ENCODE measurements around the gene FXYD7. TPM values are rescaled to one million over a fixed set of nuclear protein-coding genes. Genes with fewer than 3 reads are reported as not detected.

Gene FXYD7
- total and polyA plus RNA-seq, 2 experiments from 2014 or later = 0.22 to 0.27 TPM

DNA sequence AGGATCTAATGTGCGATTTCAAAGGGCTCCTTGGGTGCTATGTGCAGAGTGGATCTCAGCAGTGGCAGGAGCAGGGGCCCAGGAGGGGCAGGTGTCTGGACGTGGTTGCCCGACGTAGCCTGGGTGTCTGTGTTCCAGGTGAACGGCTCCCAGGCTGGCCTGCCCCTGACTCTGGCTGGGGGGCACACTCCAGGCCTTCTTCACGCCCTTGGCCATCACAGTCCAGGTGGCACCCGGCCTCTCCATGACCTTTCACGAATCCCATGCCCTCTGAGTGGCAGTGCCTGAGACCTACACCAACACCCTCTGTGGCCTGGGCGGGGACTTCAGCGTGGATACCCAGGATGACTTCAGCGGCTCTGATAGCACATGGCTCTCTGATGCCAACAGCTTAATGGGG lies 38.7 kb upstream of the FXYD7 start:
- Histone ChIP-seq H3K27ac (no peak overlapping the region), H3K79me2 (no peaks in the 10 kb centered on the region), H2AFZ (no peak overlapping the region), H3K4me2 (no peak overlapping the region), H4K20me1 (ENCODE audit: insufficient read depth, poor library complexity, severe bottlenecking) (no peaks in the 10 kb centered on the region), H3K27me3 (no peaks in the 10 kb centered on the region), H3K9me2 (replicated peaks; ENCODE audit: insufficient read depth) (no peaks in the 10 kb centered on the region), H3K36me3 (replicated peaks; ENCODE audit: insufficient read depth, low read depth) (no peaks in the 10 kb centered on the region), H3K4me3 (no peak overlapping the region), H3K9me3 (ENCODE audit: low read depth) (no peaks in the 10 kb centered on the region), H3K4me1 (ENCODE audit: insufficient read depth) (no peaks in the 10 kb centered on the region)
- 97% methylated on average over 11 of the region's 11 CpGs for WGBS (ENCODE audit: low lambda C conversion rate, missing lambda C conversion rate)
- DNase-seq (ENCODE audit: low spot score) = no peak
- TF ChIP-seq EZH2 (IDR thresholded peaks at IDR 0.05; ENCODE audit: borderline replicate concordance) (no peak), CTCF (IDR thresholded peaks at IDR 0.05; ENCODE audit: poor library complexity) (no peak), EZH2phosphoT487 (IDR thresholded peaks at IDR 0.05; ENCODE audit: low read depth, severe bottlenecking, unreplicated experiment) (no peak)

DNA sequence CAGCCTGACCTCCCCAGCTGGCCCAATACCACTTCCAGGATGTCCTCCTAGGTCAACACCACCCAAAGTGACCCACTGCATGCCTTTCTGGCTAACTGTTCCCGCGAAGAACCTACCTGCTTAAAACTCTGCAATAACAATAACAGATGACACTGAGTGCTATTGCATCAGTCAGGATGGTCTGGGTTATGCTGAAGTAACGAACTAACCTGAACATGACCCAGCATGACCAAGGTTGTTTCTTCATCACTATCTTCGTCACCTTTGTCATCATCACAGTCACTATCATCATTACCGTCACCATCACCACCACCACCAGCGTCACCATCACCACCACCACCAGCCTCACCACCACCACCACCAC lies 38.0 kb upstream of the FXYD7 start:
- Histone ChIP-seq H3K79me2 (no peaks in the 10 kb centered on the region), H3K9me2 (replicated peaks; ENCODE audit: insufficient read depth) (no peaks in the 10 kb centered on the region), H2AFZ (no peak overlapping the region), H3K4me1 (ENCODE audit: insufficient read depth) (no peaks in the 10 kb centered on the region), H3K4me3 (no peak overlapping the region), H4K20me1 (ENCODE audit: insufficient read depth, poor library complexity, severe bottlenecking) (no peaks in the 10 kb centered on the region), H3K36me3 (replicated peaks; ENCODE audit: insufficient read depth, low read depth) (no peaks in the 10 kb centered on the region), H3K4me2 (no peak overlapping the region), H3K27ac (no peak overlapping the region), H3K9me3 (ENCODE audit: low read depth) (no peaks in the 10 kb centered on the region), H3K27me3 (no peaks in the 10 kb centered on the region)
- TF ChIP-seq EZH2phosphoT487 (IDR thresholded peaks at IDR 0.05; ENCODE audit: low read depth, severe bottlenecking, unreplicated experiment) (no peak), EZH2 (IDR thresholded peaks at IDR 0.05; ENCODE audit: borderline replicate concordance) (no peak), CTCF (IDR thresholded peaks at IDR 0.05; ENCODE audit: poor library complexity) (no peak)
- DNase-seq (ENCODE audit: low spot score) = no peak
- WGBS (ENCODE audit: low lambda C conversion rate, missing lambda C conversion rate) = over 99% methylated on average over 6 of the region's 6 CpGs

- Histone ChIP-seq H4K20me1 (ENCODE audit: insufficient read depth, poor library complexity, severe bottlenecking) (no peaks in the 10 kb centered on the region), H3K36me3 (replicated peaks; ENCODE audit: insufficient read depth, low read depth) (no peaks in the 10 kb centered on the region), H3K4me1 (ENCODE audit: insufficient read depth) (no peaks in the 10 kb centered on the region), H3K27me3 (no peaks in the 10 kb centered on the region), H3K9me2 (replicated peaks; ENCODE audit: insufficient read depth) (no peaks in the 10 kb centered on the region), H3K79me2 (no peaks in the 10 kb centered on the region), H3K27ac (no peak overlapping the region), H2AFZ (no peak overlapping the region), H3K4me3 (no peak overlapping the region), H3K4me2 (no peak overlapping the region), H3K9me3 (ENCODE audit: low read depth) (no peaks in the 10 kb centered on the region)
- WGBS (ENCODE audit: low lambda C conversion rate, missing lambda C conversion rate) = 91% methylated on average over 25 of the region's 30 CpGs
- TF ChIP-seq EZH2phosphoT487 (IDR thresholded peaks at IDR 0.05; ENCODE audit: low read depth, severe bottlenecking, unreplicated experiment) = no peak
- no peak for TF ChIP-seq EZH2 (IDR thresholded peaks at IDR 0.05; ENCODE audit: borderline replicate concordance)
- TF ChIP-seq CTCF (IDR thresholded peaks at IDR 0.05; ENCODE audit: poor library complexity) = no peak
- DNase-seq (ENCODE audit: low spot score) = no peak
Observed at GRCh38 chr19:35105411-35106290, 37.4 kb upstream of the FXYD7 start.
